PC-3 (cell line): Measurements from ENCODE around the gene ARHGAP23. TPM values are rescaled to one million over a fixed set of nuclear protein-coding genes. Genes with fewer than 3 reads are reported as not detected.

ENCODE experiments used
- ATAC-seq: fragments of 200-7000 bp; cut with Tn5 transposase; 2 replicates; pipeline ENCODE4 v1.9.1; 2020; ENCODE audit warnings: mild to moderate bottlenecking, moderate library complexity
- BruUV-seq: library from RNA; stranded (reverse); fragments of 400-500 nt; replicated peaks from 2 replicates; lab custom pipeline; 2021; lab: Mats Ljungman, UMichigan
- CTCF ChIA-PET: fragments of 300-600 bp; sonication (Branson Sonifier 250); formaldehyde crosslinking; loops from one replicate; lab custom pipeline; 2022; ENCODE audit warnings: antibody characterized with exemption; lab: Charles Lee
- POLR2A ChIA-PET: fragments of 300-600 bp; sonication (Branson Sonifier 250); formaldehyde crosslinking; loops from one replicate; lab custom pipeline; 2022; ENCODE audit warnings: antibody characterized with exemption; ENCODE audit not compliant: unreplicated experiment; lab: Charles Lee
- DNase-seq: peaks from one replicate; pipeline ENCODE4 v3.0.0-alpha.2; 2015
- H2AFZ ChIP-seq: fragments of 300-600 bp; sonication (generic); 2 replicates; pipeline ENCODE4 v1.6.0; 2016; ENCODE audit warnings: antibody characterized with exemption, low read length
- H3F3A ChIP-seq: fragments of 300-600 bp; sonication (generic); one replicate; pipeline ENCODE4 v1.6.0; 2017; ENCODE audit warnings: antibody characterized with exemption, low read length, control low read depth, mild to moderate bottlenecking; ENCODE audit not compliant: unreplicated experiment
- H3K27ac ChIP-seq: fragments of 300-600 bp; sonication (generic); 2 replicates; pipeline ENCODE4 v1.5.1; 2016; ENCODE audit warnings: mild to moderate bottlenecking, low read length
- H3K27me3 ChIP-seq: fragments of 300-600 bp; sonication (generic); 2 replicates; pipeline ENCODE4 v1.6.1; 2016; ENCODE audit warnings: low read length, mixed read lengths
- H3K36me3 ChIP-seq: fragments of 300-600 bp; sonication (generic); 2 replicates; pipeline ENCODE4 v1.6.1; 2016; ENCODE audit warnings: low read depth, mixed run types, low read length, mixed read lengths
- H3K4me1 ChIP-seq: fragments of 300-600 bp; sonication (generic); 2 replicates; pipeline ENCODE4 v1.5.1; 2016; ENCODE audit warnings: low read length; ENCODE audit not compliant: insufficient read depth
- H3K4me2 ChIP-seq: fragments of 300-600 bp; sonication (generic); 2 replicates; pipeline ENCODE4 v1.6.0; 2016; ENCODE audit warnings: low read length
- H3K4me3 ChIP-seq: fragments of 300-600 bp; sonication (generic); 2 replicates; pipeline ENCODE4 v1.5.1; 2016; ENCODE audit warnings: mild to moderate bottlenecking, low read length, mixed read lengths
- H3K79me2 ChIP-seq: fragments of 300-600 bp; sonication (generic); 2 replicates; pipeline ENCODE4 v1.6.1; 2017; ENCODE audit warnings: low read length, mixed read lengths
- H3K9ac ChIP-seq: fragments of 300-600 bp; sonication (generic); 2 replicates; pipeline ENCODE4 v1.6.0; 2016; ENCODE audit warnings: mild to moderate bottlenecking, low read length
- H3K9me2 ChIP-seq: fragments of 300-600 bp; sonication (generic); replicated peaks from 2 replicates; pipeline ENCODE4 v1.6.1; 2016; ENCODE audit warnings: mixed run types, low read length, mixed read lengths
- H3K9me3 ChIP-seq: fragments of 300-600 bp; sonication (generic); 2 replicates; pipeline ENCODE4 v1.6.1; 2016; ENCODE audit warnings: low read length, mixed read lengths
- H4K20me1 ChIP-seq: fragments of 300-600 bp; sonication (generic); 2 replicates; pipeline ENCODE4 v1.6.1; 2016; ENCODE audit warnings: low read length, mixed read lengths
- EZH2 ChIP-seq: fragments of 300-600 bp; sonication (generic); IDR thresholded peaks from one replicate; pipeline ENCODE4 v1.6.1; 2017; ENCODE audit warnings: antibody characterized with exemption, mild to moderate bottlenecking, low read length; ENCODE audit not compliant: unreplicated experiment
- EZH2phosphoT487 ChIP-seq: fragments of 300-600 bp; sonication (generic); IDR thresholded peaks from 2 replicates; pipeline ENCODE4 v1.6.1; 2018; ENCODE audit warnings: mild to moderate bottlenecking, antibody characterized with exemption, low read length, borderline replicate concordance
- intact Hi-C: fragments of 100-400 bp; cut with micrococcal nuclease; formaldehyde crosslinking; loops from 2 replicates; pipeline ENCODE4 v1.9.0; 2023
- total RNA-seq: library from RNA; depleted of rRNA; stranded (reverse); fragments of >200 nt; gene quantifications from 2 replicates; pipeline ENCODE4 v1.2.3, GENCODE V29; 2014
- TF ChIP-seq, protein P1 (sequence below): fragments of 300-600 bp; sonication (generic); conservative IDR thresholded peaks from 2 replicates; pipeline ENCODE4 v1.5.1; 2017; ENCODE audit warnings: antibody characterized with exemption, low read depth, mild to moderate bottlenecking, low read length

The ARHGAP23 gene
- total RNA-seq, 1 experiment from 2014 or later = 9.0 TPM

DNA sequence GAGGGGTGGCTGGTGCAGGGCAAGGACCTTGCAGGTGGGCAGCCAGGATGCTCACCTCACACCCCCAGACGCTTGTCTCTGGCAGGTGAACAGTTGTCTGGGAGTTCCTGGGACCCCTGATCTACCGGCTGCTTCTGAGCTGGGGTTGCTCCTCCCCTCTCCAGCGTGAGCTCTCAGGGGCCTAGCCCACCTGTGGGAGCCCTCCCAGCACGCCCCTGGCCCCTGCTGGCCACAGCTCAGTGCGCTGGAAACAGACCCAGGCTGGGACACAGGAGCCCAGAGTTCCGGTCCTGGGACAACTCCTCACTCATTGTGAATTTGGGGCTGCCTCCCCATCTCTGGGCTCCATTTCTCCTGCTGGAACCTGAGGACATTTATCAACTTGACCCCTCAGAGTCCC, 30.3 kb downstream of the ARHGAP23 start:
- no peaks in the 10 kb centered on the region for H3K9me2 ChIP-seq
- DNase-seq = no peak
- H3K9me3 ChIP-seq = no peaks in the 10 kb centered on the region
- no peak overlapping the region for H3K9ac ChIP-seq
- H2AFZ ChIP-seq = no peak overlapping the region
- no peak for ATAC-seq
- H3K79me2 ChIP-seq = no peaks in the 10 kb centered on the region
- BruUV-seq = no TSS peak
- intact Hi-C loops = no loop called here
- no peak overlapping the region for H3K27ac ChIP-seq
- peaks cover 14% of the 10 kb centered on the region for H3K4me1 ChIP-seq
- ChIA-PET CTCF (no interaction called here), POLR2A (no interaction called here)
- TF ChIP-seq EZH2 (no peak), EZH2phosphoT487 (no peak)
- TF ChIP-seq, protein P1, sequence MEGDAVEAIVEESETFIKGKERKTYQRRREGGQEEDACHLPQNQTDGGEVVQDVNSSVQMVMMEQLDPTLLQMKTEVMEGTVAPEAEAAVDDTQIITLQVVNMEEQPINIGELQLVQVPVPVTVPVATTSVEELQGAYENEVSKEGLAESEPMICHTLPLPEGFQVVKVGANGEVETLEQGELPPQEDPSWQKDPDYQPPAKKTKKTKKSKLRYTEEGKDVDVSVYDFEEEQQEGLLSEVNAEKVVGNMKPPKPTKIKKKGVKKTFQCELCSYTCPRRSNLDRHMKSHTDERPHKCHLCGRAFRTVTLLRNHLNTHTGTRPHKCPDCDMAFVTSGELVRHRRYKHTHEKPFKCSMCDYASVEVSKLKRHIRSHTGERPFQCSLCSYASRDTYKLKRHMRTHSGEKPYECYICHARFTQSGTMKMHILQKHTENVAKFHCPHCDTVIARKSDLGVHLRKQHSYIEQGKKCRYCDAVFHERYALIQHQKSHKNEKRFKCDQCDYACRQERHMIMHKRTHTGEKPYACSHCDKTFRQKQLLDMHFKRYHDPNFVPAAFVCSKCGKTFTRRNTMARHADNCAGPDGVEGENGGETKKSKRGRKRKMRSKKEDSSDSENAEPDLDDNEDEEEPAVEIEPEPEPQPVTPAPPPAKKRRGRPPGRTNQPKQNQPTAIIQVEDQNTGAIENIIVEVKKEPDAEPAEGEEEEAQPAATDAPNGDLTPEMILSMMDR = no peak
- no peak overlapping the region for H3K4me3 ChIP-seq
- no peaks in the 10 kb centered on the region for H3F3A ChIP-seq
- no peaks in the 10 kb centered on the region for H3K36me3 ChIP-seq
- no peaks in the 10 kb centered on the region for H4K20me1 ChIP-seq
- no peak overlapping the region for H3K4me2 ChIP-seq
- no peaks in the 10 kb centered on the region for H3K27me3 ChIP-seq

DNA sequence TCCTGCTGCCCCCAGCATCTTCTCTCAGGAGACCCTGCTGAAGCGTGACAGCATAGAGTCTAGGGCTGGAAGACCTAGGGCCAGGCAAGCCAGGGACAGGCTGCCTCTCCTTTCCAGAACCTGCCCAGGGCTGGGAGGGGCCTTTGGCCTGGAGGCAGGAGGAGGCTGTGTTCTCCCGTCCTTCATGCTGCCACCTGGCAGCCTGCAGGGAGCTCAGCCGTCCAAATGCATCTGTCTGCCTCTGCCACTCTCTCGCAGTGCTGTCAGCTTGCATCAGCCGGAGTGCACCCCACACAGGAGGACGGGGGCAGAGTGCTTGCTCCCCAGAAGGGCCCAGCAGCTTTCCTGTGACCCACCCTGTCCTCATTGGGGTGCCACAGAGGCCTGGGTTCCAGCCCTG, 31.3 kb downstream of the ARHGAP23 start:
- Histone ChIP-seq H3F3A (no peaks in the 10 kb centered on the region), H3K9me2 (no peaks in the 10 kb centered on the region), H3K4me1 (peaks cover 9% of the 10 kb centered on the region), H3K36me3 (no peaks in the 10 kb centered on the region), H3K9me3 (no peaks in the 10 kb centered on the region), H3K4me3 (no peak overlapping the region), H3K9ac (no peak overlapping the region), H2AFZ (no peak overlapping the region), H3K4me2 (no peak overlapping the region), H3K27me3 (no peaks in the 10 kb centered on the region), H4K20me1 (no peaks in the 10 kb centered on the region), H3K27ac (no peak overlapping the region), H3K79me2 (no peaks in the 10 kb centered on the region)
- DNase-seq (no peak), ATAC-seq (no peak)
- TF ChIP-seq EZH2phosphoT487 (no peak), EZH2 (no peak)
- TF ChIP-seq, protein P1 = no peak
- POLR2A ChIA-PET = no interaction called here
- intact Hi-C loops = no loop called here
- BruUV-seq = no TSS peak
- CTCF ChIA-PET = no interaction called here

DNA sequence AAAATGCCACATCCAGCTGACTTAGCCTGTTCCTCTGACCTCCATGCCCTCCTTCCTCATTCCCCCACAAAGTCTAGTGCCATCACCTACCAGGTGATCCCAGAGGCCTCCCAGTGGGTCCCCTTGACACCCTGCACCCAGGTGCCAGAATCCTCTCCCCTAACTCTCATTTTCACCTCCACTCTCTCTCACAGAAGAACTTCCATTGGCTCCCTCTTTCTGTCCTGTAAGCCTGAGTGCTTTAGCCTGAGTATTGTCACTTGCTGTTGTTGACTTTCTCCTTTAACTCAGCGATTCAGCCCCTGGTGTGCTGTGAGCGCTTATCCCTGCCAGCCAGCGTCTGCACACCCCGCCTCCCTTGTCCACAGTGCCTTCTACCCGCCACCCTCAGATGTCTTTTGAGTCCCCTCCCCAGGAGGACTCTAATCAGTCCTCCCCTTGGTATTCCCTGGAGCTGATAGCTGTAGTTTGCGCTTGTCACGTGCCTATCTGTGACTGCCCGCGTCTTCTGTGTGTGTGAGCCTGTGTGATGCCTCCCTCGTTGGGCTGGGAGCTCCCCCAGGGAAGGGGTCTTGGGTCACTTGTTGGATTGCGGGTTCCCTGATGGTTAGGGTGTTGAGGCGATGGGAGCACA, 31.9 kb downstream of the ARHGAP23 start:
- no TSS peak for BruUV-seq
- ATAC-seq (no peak), DNase-seq (no peak)
- Histone ChIP-seq H3K4me2 (no peak overlapping the region), H3K9me3 (no peaks in the 10 kb centered on the region), H3K27me3 (no peaks in the 10 kb centered on the region), H3F3A (no peaks in the 10 kb centered on the region), H3K4me3 (no peak overlapping the region), H4K20me1 (no peaks in the 10 kb centered on the region), H3K9ac (no peak overlapping the region), H3K27ac (no peak overlapping the region), H2AFZ (no peak overlapping the region), H3K79me2 (no peaks in the 10 kb centered on the region), H3K36me3 (no peaks in the 10 kb centered on the region), H3K9me2 (no peaks in the 10 kb centered on the region), H3K4me1 (peaks cover 2% of the 10 kb centered on the region)
- CTCF ChIA-PET = no interaction called here
- no peak for TF ChIP-seq EZH2
- no peak for TF ChIP-seq EZH2phosphoT487
- TF ChIP-seq, protein P1 = no peak
- POLR2A ChIA-PET = no interaction called here
- intact Hi-C loops = no loop called here
